Endodermal cell (in vitro differentiated cells): ENCODE data around the gene KRTAP10-3. TPM values are rescaled to one million over a fixed set of nuclear protein-coding genes. Genes with fewer than 3 reads are reported as not detected.

ENCODE experiments used
- DNase-seq: peaks from one replicate; pipeline ENCODE4 v3.0.0-alpha.2; 2017
- H3K27ac ChIP-seq: 2 replicates; pipeline ENCODE4 v1.5.1; 2013; ENCODE audit warnings: mild to moderate bottlenecking, low read depth, low read length, moderate library complexity
- H3K27me3 ChIP-seq: 2 replicates; pipeline ENCODE4 v1.6.1; 2013; ENCODE audit warnings: mild to moderate bottlenecking, low read length, moderate library complexity; ENCODE audit not compliant: insufficient read depth, control insufficient read depth, poor library complexity, severe bottlenecking
- H3K36me3 ChIP-seq: 2 replicates; pipeline ENCODE4 v1.7.0; 2013; ENCODE audit warnings: mild to moderate bottlenecking, low read length, moderate library complexity; ENCODE audit not compliant: control insufficient read depth, insufficient read depth
- H3K4me1 ChIP-seq: one replicate; pipeline ENCODE4 v1.7.0; 2013; ENCODE audit warnings: low read length; ENCODE audit not compliant: control insufficient read depth, insufficient read depth
- H3K4me3 ChIP-seq: 2 replicates; pipeline ENCODE4 v1.5.1; 2013; ENCODE audit warnings: mild to moderate bottlenecking, low read length, moderate library complexity
- H3K9ac ChIP-seq: 2 replicates; pipeline ENCODE4 v1.6.1; 2013; ENCODE audit warnings: mild to moderate bottlenecking, low read length, moderate library complexity; ENCODE audit not compliant: poor library complexity, severe bottlenecking; ENCODE audit errors: extremely low read depth
- H3K9me3 ChIP-seq: 2 replicates; pipeline ENCODE4 v1.6.1; 2013; ENCODE audit warnings: mild to moderate bottlenecking, low read length, moderate library complexity; ENCODE audit not compliant: control insufficient read depth
- H3K27ac Mint-ChIP-seq: 2 replicates; pipeline ENCODE4 v1.8.0; 2020; ENCODE audit warnings: mixed read lengths
- H3K27me3 Mint-ChIP-seq: 2 replicates; pipeline ENCODE4 v1.8.0; 2021; ENCODE audit warnings: mild to moderate bottlenecking, mixed read lengths; ENCODE audit not compliant: insufficient read depth
- H3K36me3 Mint-ChIP-seq: 2 replicates; pipeline ENCODE4 v1.8.0; 2020; ENCODE audit warnings: low read depth, mixed read lengths
- H3K4me1 Mint-ChIP-seq: 2 replicates; pipeline ENCODE4 v1.8.0; 2020; ENCODE audit warnings: mixed read lengths
- H3K4me3 Mint-ChIP-seq: 2 replicates; pipeline ENCODE4 v1.8.0; 2020; ENCODE audit warnings: mild to moderate bottlenecking, moderate library complexity, mixed read lengths
- H3K9me3 Mint-ChIP-seq: 2 replicates; pipeline ENCODE4 v1.8.0; 2020; ENCODE audit warnings: mild to moderate bottlenecking, mixed read lengths
- WGBS, 2 experiments: methylation state at CpG; one replicate each; pipeline versions ENCODE4 v1.1.5 to v1.1.7; 2013; ENCODE audit warnings: missing lambda C conversion rate in 2 of 2, mixed read lengths in 1 of 2; ENCODE audit not compliant: insufficient coverage in 1 of 2, insufficient read length in 1 of 2; 5-methylcytosine and 5-hydroxymethylcytosine counted together
- total RNA-seq, 2 donors: library from RNA; stranded (reverse); fragmentation: NEBNext Ultra II Directional in 1 of 2; extraction: Animal tissue kit (Norgen Biotek cat#: 25700) in 1 of 2; gene quantifications; 2 replicates in 1 of 2; 3 replicates in 1 of 2; pipeline ENCODE4 v1.2.1, GENCODE V29; 2021
- TF ChIP-seq, protein P1 (sequence below): fragments of 200-600 bp; sonication (generic); conservative IDR thresholded peaks from 2 replicates; pipeline ENCODE4 v1.5.0; 2021; ENCODE audit warnings: antibody characterized with exemption, mild to moderate bottlenecking

The KRTAP10-3 gene
- total RNA-seq, 2 donors from 2014 or later: not detected

GRCh38 chr21:44547656-44548331 is 10.8 kb downstream of the KRTAP10-3 start:
- Mint-ChIP-seq H3K36me3 (no peaks in the 10 kb centered on the region), H3K27me3 (peaks cover 1% of the 10 kb centered on the region), H3K27ac (no peak overlapping the region), H3K4me1 (peaks cover 14% of the 10 kb centered on the region), H3K4me3 (no peak overlapping the region), H3K9me3 (peaks cover 14% of the 10 kb centered on the region)
- WGBS, 2 experiments: 88 to 90% methylated on average over 4 to 5 of the region's 5 CpGs
- H3K27me3 ChIP-seq: no peaks in the 10 kb centered on the region
- no peaks in the 10 kb centered on the region for H3K36me3 ChIP-seq
- DNase-seq: no peak
- TF ChIP-seq, protein P1, sequence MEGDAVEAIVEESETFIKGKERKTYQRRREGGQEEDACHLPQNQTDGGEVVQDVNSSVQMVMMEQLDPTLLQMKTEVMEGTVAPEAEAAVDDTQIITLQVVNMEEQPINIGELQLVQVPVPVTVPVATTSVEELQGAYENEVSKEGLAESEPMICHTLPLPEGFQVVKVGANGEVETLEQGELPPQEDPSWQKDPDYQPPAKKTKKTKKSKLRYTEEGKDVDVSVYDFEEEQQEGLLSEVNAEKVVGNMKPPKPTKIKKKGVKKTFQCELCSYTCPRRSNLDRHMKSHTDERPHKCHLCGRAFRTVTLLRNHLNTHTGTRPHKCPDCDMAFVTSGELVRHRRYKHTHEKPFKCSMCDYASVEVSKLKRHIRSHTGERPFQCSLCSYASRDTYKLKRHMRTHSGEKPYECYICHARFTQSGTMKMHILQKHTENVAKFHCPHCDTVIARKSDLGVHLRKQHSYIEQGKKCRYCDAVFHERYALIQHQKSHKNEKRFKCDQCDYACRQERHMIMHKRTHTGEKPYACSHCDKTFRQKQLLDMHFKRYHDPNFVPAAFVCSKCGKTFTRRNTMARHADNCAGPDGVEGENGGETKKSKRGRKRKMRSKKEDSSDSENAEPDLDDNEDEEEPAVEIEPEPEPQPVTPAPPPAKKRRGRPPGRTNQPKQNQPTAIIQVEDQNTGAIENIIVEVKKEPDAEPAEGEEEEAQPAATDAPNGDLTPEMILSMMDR: no peak
- no peak overlapping the region for H3K27ac ChIP-seq
- no peaks in the 10 kb centered on the region for H3K9me3 ChIP-seq
- no peaks in the 10 kb centered on the region for H3K4me1 ChIP-seq
- H3K9ac ChIP-seq: no peak overlapping the region
- H3K4me3 ChIP-seq: no peak overlapping the region

DNA sequence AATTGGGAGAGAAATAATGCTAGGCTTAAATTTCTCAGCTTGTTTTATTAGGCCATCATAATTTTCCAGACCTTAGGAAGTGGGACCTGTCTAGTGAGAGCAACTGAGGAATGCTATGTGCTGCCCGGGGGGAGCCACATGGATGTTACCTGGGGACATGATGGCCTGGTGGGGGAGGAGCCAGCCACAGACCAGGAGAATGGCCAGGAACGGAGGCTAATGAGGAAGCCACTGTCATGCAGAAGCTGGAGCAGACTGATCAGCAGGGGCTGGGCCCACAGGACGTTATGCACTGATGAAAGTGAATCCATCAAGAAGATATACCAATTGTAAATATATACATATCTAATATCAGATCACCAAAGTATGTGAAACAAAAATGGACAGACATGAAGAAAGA is 14.0 kb downstream of the KRTAP10-3 start:
- Mint-ChIP-seq H3K4me1 (peaks cover 13% of the 10 kb centered on the region), H3K4me3 (no peak overlapping the region), H3K9me3 (peaks cover 14% of the 10 kb centered on the region), H3K27me3 (peaks cover 1% of the 10 kb centered on the region), H3K36me3 (no peaks in the 10 kb centered on the region), H3K27ac (no peak overlapping the region)
- Histone ChIP-seq H3K9me3 (no peaks in the 10 kb centered on the region), H3K4me1 (no peaks in the 10 kb centered on the region), H3K4me3 (no peak overlapping the region), H3K36me3 (no peaks in the 10 kb centered on the region), H3K27me3 (no peaks in the 10 kb centered on the region), H3K27ac (no peak overlapping the region), H3K9ac (no peak overlapping the region)
- 62 to 91% methylated on average over 2 to 3 of the region's 3 CpGs for WGBS, 2 experiments
- DNase-seq: no peak
- TF ChIP-seq, protein P1: no peak

DNA sequence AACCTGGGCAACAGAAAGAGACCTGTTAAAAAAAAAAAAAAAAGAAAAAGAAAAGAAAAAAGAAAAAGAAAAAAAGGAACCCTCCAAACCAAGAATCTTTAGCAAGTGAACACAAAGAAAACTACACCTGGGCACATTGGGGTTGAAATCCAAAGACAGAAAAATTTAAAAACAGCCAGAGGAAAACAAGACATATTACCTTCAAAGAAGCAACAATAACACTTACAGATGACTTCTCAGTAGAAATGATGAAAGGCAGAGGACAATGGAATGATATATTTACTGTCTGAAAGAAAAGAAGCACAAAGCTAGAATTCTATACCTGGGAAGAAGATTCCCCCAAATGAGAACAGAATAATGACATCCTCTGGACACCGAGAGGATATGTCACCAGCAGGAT is 15.9 kb downstream of the KRTAP10-3 start:
- no peak overlapping the region for H3K27ac Mint-ChIP-seq
- no peaks in the 10 kb centered on the region for H3K9me3 ChIP-seq
- no peaks in the 10 kb centered on the region for H3K4me1 ChIP-seq
- TF ChIP-seq, protein P1: no peak
- no peak for DNase-seq
- no peaks in the 10 kb centered on the region for H3K36me3 Mint-ChIP-seq
- peaks cover 14% of the 10 kb centered on the region for H3K9me3 Mint-ChIP-seq
- H3K4me3 Mint-ChIP-seq: no peak overlapping the region
- no peak overlapping the region for H3K4me3 ChIP-seq
- no peak overlapping the region for H3K27ac ChIP-seq
- peaks cover 1% of the 10 kb centered on the region for H3K27me3 Mint-ChIP-seq
- H3K27me3 ChIP-seq: no peaks in the 10 kb centered on the region
- no peaks in the 10 kb centered on the region for H3K4me1 Mint-ChIP-seq
- H3K9ac ChIP-seq: no peak overlapping the region
- H3K36me3 ChIP-seq: no peaks in the 10 kb centered on the region
- WGBS, 2 experiments: 75 to 95% methylated on average over 1 of the region's 1 CpG
